DND-41 (cell line): ENCODE measurements around the gene PLPP3.

Experiments used
- EZH2 ChIP-seq: IDR thresholded peaks from 3 replicates; pipeline ENCODE4 v1.6.1; 2012; ENCODE audit warnings: borderline replicate concordance, low read depth, mild to moderate bottlenecking, moderate library complexity, low read length, inconsistent platforms; ENCODE audit not compliant: severe bottlenecking
- TF ChIP-seq, protein P1 (sequence below): IDR thresholded peaks from 2 replicates; pipeline ENCODE4 v1.5.1; 2012; ENCODE audit warnings: borderline replicate concordance, low read length, moderate library complexity, mild to moderate bottlenecking; ENCODE audit not compliant: poor library complexity, severe bottlenecking; ENCODE audit errors: extremely low read depth

DNA sequence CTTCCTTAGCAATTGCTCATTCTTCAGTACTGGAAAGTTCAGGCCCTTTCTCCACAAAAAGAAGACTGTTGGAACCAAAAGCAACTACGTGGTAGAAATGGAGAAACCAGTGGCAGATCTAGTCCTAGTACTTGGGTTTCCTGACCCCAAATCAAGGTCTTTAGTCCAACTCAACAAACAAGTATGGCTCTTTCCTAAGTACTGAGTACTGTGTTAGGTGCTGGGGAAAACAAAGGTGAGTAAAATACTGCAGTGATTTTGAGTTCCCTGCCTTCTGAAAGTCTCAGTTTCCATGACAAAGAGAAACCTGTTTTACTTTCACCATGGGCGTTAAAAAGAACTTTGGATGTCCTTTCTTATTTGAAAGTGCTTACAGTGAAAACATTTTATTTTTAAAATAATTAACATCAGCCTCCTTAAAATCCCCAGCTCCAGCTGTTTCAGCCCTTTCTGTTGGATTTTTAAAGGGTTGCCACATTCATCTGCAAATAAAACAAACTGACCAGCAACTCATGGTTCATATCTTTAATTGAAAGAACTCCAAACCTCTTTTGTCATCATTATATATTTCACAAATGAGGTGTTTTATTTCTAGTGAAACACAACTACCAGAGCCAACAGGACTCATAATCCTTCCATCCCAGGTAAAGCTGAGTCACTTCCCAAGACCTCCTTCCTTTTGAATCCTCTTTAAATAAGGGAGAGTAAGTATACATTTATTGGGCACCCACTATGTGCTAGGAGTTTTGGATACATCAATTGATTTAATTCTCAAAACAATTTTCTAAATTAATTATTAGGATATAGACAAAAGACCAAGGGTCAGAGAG lies 35.4 kb downstream of the PLPP3 start:
- TF ChIP-seq, protein P1, sequence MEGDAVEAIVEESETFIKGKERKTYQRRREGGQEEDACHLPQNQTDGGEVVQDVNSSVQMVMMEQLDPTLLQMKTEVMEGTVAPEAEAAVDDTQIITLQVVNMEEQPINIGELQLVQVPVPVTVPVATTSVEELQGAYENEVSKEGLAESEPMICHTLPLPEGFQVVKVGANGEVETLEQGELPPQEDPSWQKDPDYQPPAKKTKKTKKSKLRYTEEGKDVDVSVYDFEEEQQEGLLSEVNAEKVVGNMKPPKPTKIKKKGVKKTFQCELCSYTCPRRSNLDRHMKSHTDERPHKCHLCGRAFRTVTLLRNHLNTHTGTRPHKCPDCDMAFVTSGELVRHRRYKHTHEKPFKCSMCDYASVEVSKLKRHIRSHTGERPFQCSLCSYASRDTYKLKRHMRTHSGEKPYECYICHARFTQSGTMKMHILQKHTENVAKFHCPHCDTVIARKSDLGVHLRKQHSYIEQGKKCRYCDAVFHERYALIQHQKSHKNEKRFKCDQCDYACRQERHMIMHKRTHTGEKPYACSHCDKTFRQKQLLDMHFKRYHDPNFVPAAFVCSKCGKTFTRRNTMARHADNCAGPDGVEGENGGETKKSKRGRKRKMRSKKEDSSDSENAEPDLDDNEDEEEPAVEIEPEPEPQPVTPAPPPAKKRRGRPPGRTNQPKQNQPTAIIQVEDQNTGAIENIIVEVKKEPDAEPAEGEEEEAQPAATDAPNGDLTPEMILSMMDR = no peak
- no peak for TF ChIP-seq EZH2
